Fibroblast of lung (primary cell): ENCODE results near the gene SFXN3.

Experiments
- CTCF ChIP-seq, 2 donors: IDR thresholded peaks in 1 of 2; conservative IDR thresholded peaks in 1 of 2; 1 replicate in 1 of 2; 2 replicates in 1 of 2; pipeline ENCODE4 v1.5.1; 2011 to 2012; ENCODE audit warnings: low read length in 2 of 2, control low read depth in 1 of 2, inconsistent platforms in 1 of 2, low read depth in 1 of 2, mild to moderate bottlenecking in 1 of 2
- EZH2 ChIP-seq: IDR thresholded peaks from 2 replicates; pipeline ENCODE4 v1.5.1; 2012; ENCODE audit warnings: low read length, control low read depth, mild to moderate bottlenecking; ENCODE audit errors: missing control alignments

DNA sequence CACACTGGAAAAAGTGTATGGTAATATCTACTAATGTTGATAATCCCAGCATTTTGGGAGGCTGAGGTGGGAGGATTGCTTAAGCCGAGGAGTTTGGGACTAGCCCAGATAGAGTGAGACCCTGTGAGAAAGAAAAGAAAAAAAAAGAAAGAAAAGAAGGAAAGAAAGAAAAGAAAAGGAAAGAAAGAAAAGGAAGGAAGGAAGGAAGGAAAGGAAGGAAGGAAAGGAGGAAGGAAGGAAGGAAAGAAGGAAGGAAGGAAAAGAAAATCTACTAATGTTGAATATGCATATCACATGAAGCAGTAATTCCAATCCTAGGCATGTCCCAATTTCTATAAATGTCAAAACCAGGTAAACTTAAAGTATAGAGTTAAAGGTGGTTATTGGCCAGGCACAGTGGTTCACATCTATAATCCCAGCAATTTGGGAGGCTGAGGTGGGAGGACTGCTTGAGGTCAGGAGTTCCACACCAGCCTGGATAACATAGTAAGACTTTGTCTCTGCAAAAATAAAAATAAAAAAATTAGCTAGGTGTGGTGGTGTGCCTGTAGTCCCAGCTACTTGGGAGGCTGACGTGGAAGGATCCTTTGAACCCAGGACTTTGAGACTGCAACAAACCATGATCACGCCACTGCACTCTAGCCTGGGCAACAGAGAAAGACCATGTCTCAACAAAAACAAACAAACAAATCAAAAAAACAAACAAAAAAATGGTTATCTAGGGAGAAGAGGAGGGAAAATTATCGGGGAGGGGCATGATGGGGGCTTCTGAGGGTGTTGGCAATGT, 25.5 kb downstream of the SFXN3 start:
- TF ChIP-seq CTCF (conservative IDR thresholded peaks at IDR 0.05 in 1 of 2, IDR thresholded peaks at IDR 0.05 in 1 of 2; ENCODE audit: low read depth in 1 of 2, low read length in 2 of 2) = no peak
- no peak for TF ChIP-seq EZH2
